Keratinocyte (primary cell): ENCODE data around the gene CPNE4.

Source experiments
- CTCF ChIP-seq, 3 experiments: IDR thresholded peaks in 1 of 3; conservative IDR thresholded peaks in 1 of 3; optimal IDR thresholded peaks in 1 of 3; 2 replicates in 2 of 3; 3 replicates in 1 of 3; pipeline versions ENCODE3 to v1.5.1; 2011; ENCODE audit warnings: low read length in 3 of 3, mild to moderate bottlenecking in 3 of 3, moderate library complexity in 2 of 3, control low read depth in 1 of 3, inconsistent platforms in 1 of 3; ENCODE audit not compliant: insufficient read depth in 2 of 3; ENCODE audit errors: extremely low read depth in 1 of 3
- EZH2 ChIP-seq: IDR thresholded peaks from one replicate; pipeline ENCODE4 v1.6.1; 2012; ENCODE audit warnings: inconsistent platforms, mild to moderate bottlenecking, low read length, moderate library complexity

DNA sequence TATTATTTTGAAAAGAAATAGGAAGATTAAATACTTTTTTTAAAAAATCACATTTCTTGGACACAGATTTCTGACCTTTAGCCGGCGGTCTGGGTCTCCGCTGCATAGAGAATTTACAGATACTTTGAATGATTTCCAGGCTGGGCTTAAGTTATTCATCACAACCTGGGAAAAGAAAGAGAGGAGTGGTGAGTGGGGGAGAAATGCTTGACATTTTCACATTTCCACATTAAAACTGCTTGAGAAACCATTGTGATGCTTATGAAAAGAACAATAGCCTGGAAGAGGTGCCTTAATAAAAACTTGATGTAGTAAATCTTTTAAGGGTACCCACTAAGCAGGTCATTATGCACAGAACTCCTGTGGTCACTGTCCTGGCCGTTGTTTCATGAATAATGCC is 365.2 kb downstream of the CPNE4 start:
- TF ChIP-seq CTCF (optimal IDR thresholded peaks at IDR 0.05 in 1 of 3, IDR thresholded peaks at IDR 0.05 in 1 of 3, conservative IDR thresholded peaks at IDR 0.05 in 1 of 3; ENCODE audit: extremely low read depth in 1 of 3, insufficient read depth in 2 of 3, low read length in 3 of 3) (no peak), EZH2 (no peak)
